ENCODE measurements around the gene GATAD2A.

DNA sequence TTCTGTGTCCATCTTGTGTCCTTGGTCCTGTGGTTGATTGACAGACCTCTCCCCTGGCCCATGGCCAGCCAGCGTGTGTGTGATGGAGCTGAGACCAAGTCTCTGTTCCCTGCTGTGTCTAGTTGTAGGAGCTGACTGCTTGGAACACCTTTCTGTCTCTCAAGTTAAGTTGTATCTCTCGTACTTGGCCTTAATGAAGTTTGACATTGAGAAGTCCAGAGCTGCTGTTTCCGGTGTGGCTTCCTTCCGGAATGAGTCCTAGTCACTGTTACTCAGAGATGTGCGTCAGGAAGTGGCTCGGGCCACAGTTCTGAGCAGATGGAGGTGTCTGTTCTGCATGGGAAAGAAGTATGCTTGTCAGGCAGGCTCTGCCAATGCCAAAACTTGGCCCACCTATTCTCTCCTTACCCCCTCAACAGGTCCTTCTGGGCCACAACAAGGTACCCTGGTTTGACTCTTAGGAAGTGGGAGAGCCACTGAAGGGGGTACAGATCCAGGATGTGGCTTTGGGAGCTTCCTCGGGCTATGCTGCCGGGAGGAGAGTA lies 54.3 kb downstream of the GATAD2A start:
- no peak for TF ChIP-seq POLR2A (IDR thresholded peaks at IDR 0.05; ENCODE audit: low read length)
- TF ChIP-seq GATA1 (IDR thresholded peaks at IDR 0.05; ENCODE audit: low read depth, low read length): no peak
